SH-SY5Y (cell line): ENCODE data around the gene ARHGEF6.

Source experiments
- GATA2 ChIP-seq: IDR thresholded peaks from 2 replicates; pipeline ENCODE4 v1.6.1; 2011; ENCODE audit warnings: mild to moderate bottlenecking, low read depth, low read length
- GATA3 ChIP-seq: IDR thresholded peaks from 2 replicates; pipeline ENCODE4 v1.6.1; 2011; ENCODE audit warnings: low read depth, mild to moderate bottlenecking, low read length, moderate library complexity

The ARHGEF6 gene

DNA sequence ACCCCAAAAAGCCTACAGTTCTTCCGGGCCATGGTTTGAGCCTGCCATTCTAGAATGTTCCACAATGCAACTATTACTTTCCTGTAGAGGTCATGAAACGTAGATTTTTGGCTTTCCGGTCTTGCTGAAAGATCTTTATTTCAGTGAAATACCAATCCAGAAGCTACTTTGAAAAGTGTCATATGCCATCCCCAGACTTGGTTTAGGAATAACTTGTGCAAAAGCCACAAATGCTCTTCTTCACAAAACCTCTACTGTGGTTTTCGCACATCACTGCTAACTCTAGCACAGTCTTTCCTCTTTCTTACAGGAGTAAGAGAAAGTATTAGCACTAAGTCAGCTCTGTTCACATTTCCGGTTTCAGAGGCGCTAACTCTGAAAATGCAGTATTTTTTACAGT lies 145.5 kb downstream of the ARHGEF6 start:
- TF ChIP-seq GATA3 (no peak), GATA2 (no peak)

DNA sequence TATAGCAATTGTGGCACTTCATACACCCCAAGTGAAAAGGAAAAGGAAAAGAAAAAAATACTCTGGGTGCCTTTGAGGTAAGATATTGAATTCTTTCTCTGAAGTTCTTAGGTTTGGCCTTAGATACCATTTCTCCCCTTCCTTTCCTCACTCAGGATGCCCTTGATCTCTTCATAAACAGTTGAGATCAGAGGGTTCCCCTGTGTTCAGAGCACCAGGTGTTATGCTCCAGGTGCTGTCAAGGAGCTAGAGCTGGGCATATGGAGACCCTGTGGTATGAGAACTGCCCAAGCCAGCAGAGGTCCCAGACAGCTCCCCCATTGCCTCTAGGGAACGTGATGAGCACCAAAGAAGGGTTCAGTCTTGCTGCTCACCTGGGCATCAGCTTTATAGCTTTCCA lies 149.9 kb downstream of the ARHGEF6 start:
- TF ChIP-seq GATA2 (no peak), GATA3 (no peak)

DNA sequence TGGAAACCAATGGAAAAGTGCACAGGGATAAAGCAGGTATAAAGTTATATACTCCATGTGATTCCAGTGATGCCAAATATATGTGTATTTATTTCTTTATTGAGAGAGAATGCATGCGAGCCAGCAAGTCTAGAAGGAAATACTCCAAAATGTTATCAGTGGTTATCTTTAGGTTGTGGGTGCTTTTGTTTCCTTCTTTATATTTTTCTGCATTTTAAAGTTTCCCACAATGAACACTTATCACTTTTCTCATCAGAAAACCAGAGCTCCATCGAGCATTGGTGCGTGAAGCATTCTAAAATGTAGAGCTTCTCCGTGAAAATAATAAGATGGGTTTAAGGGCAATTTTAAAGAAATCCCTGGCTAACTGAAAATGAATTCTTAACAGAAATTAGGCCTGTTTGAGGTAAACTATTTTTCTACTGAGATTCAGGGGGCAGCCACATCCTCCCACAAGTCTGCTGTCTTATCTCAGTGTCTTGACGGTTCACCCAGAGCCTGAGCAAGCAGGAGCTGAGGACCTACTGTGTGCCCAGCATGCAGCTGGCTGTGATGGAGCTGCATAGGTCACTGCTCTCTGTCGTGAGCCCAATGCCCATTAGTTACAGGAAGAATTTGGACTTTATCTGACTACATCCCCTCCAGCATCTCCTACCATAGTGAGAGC lies 151.5 kb downstream of the ARHGEF6 start:
- TF ChIP-seq GATA3 (no peak), GATA2 (no peak)

DNA sequence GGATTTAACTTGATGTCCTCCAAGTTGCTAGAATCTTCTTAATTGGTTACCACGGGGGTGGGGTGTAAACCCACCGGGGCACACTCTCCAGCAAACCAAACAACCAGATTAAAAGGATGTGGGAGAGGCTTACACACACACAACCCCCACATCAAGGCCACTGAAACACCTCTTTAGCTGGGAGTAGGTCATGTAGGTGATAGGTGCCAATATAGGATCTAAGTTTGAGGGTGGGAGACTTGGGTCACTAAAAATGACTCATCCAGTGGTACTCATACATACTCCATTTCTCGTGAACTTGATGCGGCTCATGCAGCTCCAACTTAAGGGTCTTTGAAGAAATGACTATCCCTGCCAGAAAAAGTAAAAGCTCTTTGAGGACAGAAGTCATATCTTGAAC lies 153.3 kb downstream of the ARHGEF6 start:
- TF ChIP-seq GATA2 (no peak), GATA3 (no peak)

DNA sequence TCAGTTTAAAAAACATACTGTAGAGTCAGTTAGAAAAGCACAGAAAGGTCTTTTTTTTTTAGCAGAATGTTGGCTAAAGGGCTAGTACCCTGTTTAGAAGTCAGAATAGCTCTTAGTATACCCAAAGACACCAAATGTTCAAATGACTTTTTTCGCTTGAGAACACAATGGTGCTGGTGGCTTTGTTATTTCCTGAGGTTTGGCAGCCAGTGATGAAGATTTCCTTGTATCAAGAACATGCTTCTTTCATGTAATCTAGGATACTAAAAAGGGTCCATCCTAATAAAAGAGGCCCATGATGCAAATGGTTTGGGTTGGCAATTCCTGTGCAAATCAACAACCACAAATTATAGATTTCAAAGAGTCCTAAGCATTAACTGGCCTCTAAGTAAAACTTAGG lies 153.8 kb downstream of the ARHGEF6 start:
- TF ChIP-seq GATA3, result no peak
- TF ChIP-seq GATA2, result no peak

DNA sequence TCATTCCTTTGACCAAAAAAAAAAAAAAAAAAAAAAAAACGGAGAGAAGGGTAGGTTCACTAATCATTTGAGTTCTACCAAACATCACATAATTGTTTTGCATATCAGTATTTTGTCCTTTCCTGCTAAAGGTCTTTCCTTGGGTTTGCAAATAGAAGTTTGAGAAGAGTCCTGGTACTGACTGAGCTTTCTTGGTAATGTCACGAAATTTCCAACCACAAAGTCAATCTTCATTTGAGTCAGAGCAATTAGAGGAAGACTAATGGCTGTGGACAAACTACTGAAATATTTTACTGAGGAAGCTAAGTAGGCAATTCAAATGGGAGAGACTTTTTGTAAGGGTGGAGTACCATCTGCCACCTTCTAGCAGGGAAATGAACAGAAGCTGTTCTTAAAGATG lies 154.5 kb downstream of the ARHGEF6 start:
- no peak for TF ChIP-seq GATA3
- no peak for TF ChIP-seq GATA2

DNA sequence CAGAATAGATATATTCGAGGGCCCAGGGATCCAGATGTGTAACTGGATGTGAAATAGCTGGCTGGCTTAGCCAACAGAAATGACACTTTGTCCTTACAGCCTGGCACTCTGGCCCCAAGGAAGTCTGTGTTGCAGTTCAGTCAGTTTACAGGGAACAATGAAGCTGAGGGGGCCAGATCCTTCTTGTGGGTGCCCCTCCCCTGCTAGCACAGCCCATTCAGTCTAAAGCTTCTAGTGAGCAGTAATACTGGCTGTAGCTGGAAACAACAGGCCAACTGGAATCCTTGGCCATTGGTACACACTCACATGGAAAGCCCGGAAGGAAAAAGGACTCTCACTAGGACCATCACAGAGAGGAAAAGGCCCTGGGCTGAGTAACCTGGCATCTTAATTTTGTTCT lies 155.5 kb downstream of the ARHGEF6 start:
- TF ChIP-seq GATA3 (no peak), GATA2 (no peak)

DNA sequence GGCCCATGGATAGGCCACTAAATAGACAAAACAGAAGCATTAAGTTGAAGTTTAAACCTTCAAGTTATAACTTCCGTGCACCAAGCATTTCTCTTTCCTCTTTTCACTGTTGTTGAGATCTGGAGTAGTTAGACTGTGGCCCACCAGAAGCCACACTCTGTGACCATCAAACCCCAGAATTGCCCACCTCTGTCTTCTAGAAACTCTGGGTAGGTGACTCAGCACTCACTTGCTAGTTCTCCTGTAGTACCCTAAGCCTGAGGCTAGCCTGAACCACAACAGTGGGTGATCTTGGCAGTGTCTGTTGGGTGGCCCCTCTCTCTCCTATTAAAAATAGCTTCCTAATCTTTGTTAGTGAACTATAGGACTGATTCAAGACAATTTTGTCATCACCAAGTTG lies 157.3 kb downstream of the ARHGEF6 start:
- no peak for TF ChIP-seq GATA3
- TF ChIP-seq GATA2, result no peak

DNA sequence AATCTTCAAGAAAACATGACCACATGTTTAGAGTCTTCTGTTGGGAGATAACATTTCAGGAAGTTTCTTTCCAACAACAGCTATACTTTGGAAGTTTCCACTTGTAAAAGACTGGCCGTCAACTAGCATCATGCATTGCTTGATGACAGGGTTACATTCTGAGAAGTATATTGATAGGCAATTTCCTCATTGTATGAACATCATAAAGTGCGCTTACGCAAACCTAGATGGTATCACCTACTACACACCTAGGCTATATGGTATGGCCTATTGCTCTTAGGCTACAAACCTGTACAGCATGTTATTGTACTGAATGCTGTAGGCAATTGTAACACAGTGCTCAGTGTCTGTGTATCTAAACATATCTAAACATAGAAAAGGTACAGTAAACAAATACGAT lies 158.2 kb downstream of the ARHGEF6 start:
- TF ChIP-seq GATA2 (no peak), GATA3 (no peak)

DNA sequence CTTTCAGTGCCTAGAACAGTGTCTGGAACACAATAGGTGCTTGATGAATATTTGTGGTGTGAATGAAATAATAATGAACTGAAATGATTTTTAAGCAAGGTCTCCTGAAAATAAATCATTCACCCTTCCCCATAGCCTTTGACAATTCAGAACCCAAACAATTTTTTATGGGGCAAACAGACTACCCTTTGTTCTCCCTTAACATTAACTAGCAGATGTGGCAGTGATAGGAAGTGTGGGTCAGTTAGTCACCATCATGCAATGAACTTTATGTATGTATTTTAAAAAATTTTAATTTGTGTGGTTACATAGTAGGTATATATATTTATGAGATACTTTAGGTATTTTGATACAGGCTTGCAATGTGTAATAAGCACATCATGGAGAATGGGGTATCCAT lies 160.0 kb downstream of the ARHGEF6 start:
- TF ChIP-seq GATA3, result no peak
- no peak for TF ChIP-seq GATA2

DNA sequence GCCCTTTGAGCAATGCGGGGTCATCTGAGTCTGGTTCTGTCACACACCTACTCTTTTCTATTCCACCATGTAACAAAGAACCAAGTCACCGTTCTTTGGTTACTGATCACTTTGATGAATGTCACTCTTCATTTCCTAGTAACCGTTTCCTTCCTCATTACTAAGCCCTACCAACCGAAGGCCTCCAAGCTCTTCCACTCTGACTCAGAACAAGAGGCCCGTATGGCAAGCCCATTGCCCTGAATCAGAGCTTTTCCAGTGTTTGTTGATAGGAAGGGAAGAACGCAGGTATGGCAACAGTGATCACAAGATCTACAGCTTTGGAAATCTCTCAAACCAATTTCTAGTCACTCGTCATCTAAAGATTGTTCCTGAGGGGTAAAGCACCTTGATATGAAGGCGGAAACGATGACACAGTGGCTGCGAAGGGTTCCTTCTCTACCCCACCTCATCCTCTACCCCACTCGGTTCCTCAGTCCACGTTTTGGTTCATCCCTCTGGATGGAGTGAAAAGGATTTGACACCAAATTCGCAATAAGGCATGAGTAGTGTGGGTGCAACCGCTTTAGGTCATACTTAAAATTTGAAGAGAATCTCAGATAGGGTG lies 160.7 kb downstream of the ARHGEF6 start:
- TF ChIP-seq GATA3 (no peak), GATA2 (no peak)

DNA sequence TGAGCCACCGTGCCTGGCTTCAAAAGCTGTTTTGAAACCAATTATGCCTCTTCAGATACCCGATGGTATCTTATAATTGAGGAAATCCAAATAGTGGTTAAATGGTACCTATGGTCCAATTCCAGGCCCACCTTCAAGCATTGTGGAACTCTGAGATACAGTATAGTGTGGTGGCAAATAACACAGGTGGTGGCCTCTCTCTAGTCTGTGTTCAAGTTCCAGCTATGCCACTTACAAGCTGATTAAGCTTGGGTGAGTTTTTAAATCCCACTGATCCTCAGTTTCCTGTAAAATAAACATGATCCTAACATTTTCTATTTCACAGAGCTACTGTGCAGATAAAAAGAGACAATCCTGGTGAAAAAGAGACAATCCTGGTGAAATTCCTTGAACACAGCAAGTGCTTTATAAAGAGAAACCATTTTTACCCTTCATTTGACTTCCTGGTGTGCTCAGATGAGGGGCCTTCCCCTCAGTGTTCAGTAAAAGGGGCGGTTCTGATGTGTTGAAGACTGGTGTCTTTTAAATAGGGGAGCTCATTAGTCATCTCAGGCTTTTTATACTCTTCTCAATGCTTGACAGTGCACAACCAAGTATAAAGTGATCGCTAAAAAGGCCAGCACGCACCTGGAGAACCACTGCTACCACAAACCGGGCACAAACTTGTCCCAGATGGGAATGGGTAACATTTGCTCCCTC lies 163.6 kb downstream of the ARHGEF6 start:
- no peak for TF ChIP-seq GATA2
- no peak for TF ChIP-seq GATA3
